Stomach smooth muscle (tissue), 2 donors: ENCODE measurements around the gene RITA1.
A peak's percentile ranks its signal among the peaks of the same experiment; 100 is the strongest.

Source experiments
- H3K27ac ChIP-seq: one replicate; pipeline ENCODE4 v1.7.0; 2013; ENCODE audit warnings: mild to moderate bottlenecking, low read length, inconsistent platforms
- H3K27me3 ChIP-seq, 2 donors: one replicate each; pipeline ENCODE4 v1.7.0; 2013; ENCODE audit warnings: low read length in 2 of 2; ENCODE audit not compliant: insufficient read depth in 2 of 2, control insufficient read depth in 1 of 2
- H3K36me3 ChIP-seq, 2 donors: one replicate each; pipeline ENCODE4 v1.7.0; 2013; ENCODE audit warnings: low read length in 2 of 2; ENCODE audit not compliant: control insufficient read depth in 2 of 2, insufficient read depth in 2 of 2
- H3K4me1 ChIP-seq: one replicate; pipeline ENCODE4 v1.7.0; 2013; ENCODE audit warnings: low read length; ENCODE audit not compliant: control insufficient read depth, insufficient read depth
- H3K4me3 ChIP-seq, 2 donors: one replicate each; pipeline ENCODE4 v1.7.0; 2013; ENCODE audit warnings: low read length in 2 of 2
- H3K9ac ChIP-seq, 2 donors: one replicate each; pipeline ENCODE4 v1.7.0; 2013; ENCODE audit warnings: low read length in 2 of 2, mild to moderate bottlenecking in 1 of 2
- H3K9me3 ChIP-seq, 2 donors: one replicate each; pipeline ENCODE4 v1.7.0; 2013; ENCODE audit warnings: low read length in 2 of 2; ENCODE audit not compliant: control insufficient read depth in 2 of 2
- donor health status: healthy.
- donor health status: Pancreatic carcinoma.

RITA1 gene

DNA sequence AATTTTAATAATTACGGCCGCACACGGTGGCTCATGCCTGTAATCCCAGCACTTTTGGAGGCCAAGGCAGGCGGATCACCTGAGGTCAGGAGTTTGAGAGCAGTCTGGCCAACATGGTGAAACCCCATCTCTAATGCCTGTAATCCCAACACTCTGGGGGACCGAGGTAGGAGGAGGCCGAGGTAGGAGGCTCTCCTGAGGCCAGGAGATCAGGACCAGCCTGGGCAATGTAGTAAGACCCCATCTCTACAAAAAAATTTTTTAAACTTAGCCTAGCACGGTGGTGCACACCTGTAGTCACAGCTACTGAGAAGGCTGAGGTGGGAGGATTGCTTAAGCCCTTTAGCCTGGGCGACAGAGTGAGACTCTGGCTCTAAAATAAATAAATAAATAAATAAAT is 41.6 kb upstream of the RITA1 start:
- Histone ChIP-seq H3K4me3 (no peak overlapping the region), H3K9me3 (no peaks in the 10 kb centered on the region), H3K9ac (no peak overlapping the region), H3K4me1 (no peaks in the 10 kb centered on the region), H3K36me3 (no peaks in the 10 kb centered on the region), H3K27ac (no peak overlapping the region), H3K27me3 (no peaks in the 10 kb centered on the region)

DNA sequence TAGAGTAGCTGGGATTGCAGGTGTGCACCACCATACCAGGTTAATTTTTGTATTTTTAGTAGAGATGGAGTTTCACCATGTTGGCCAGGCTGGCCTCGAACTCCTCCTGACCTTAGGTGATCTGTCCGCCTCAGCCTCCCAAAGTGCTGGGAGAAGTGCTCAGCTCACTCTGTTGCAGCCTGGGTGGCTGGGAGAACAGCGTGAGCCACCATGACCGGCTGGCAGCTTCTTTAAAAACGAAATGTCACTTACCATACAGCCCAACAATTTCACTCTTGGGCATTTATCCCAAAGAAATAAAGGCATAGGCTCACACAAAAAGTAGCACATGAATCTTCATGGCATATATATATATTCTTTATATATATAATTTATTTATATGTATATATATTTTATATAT is 40.7 kb upstream of the RITA1 start:
- Histone ChIP-seq H3K27ac (no peak overlapping the region), H3K9ac (no peak overlapping the region), H3K4me3 (no peak overlapping the region), H3K27me3 (no peaks in the 10 kb centered on the region), H3K9me3 (no peaks in the 10 kb centered on the region), H3K36me3 (no peaks in the 10 kb centered on the region), H3K4me1 (peaks cover 6% of the 10 kb centered on the region)

DNA sequence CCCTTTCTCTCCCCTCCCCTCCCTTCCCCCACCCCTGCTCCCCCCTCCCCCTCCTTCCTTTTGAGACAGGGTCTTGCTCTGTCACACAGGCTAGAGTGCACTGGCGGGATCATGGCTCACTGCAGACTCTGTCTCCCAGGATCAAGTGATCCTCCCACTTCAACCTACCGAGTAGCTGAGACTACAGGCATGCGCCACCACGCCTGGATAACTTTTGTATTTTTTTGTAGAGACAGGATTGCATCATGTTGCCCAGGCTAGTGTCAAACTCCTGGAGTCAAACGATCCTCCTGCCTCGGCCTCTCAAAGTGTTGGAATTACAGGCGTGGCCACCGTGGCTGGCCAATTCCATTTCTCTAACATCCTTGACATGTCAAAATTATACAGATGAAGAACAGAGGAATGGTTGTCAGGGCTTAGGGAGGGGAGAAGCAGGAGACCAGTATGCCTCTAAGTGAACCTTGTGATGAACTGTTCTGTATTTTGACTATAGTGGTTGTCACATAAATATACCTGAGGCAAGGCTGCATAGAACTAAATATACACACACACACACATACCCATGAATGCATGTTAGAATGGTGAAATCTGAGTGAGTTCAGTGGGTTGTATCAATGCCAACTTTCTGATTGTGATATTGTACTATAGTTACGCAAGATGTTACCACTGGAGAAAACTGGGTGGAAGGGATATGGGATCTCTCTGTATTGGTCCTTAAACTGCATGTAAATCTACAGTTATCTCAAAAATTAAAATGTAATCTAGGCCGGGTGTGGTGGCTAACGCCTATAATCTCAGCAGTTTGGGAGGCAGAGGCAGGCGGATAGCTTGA is 39.6 kb upstream of the RITA1 start:
- Histone ChIP-seq H3K4me3 (no peak overlapping the region), H3K9ac (no peak overlapping the region), H3K9me3 (no peaks in the 10 kb centered on the region), H3K27me3 (peaks cover 0 to 8% of the 10 kb centered on the region in 2 donors), H3K4me1 (peaks cover 8% of the 10 kb centered on the region), H3K36me3 (no peaks in the 10 kb centered on the region), H3K27ac (no peak overlapping the region)

DNA sequence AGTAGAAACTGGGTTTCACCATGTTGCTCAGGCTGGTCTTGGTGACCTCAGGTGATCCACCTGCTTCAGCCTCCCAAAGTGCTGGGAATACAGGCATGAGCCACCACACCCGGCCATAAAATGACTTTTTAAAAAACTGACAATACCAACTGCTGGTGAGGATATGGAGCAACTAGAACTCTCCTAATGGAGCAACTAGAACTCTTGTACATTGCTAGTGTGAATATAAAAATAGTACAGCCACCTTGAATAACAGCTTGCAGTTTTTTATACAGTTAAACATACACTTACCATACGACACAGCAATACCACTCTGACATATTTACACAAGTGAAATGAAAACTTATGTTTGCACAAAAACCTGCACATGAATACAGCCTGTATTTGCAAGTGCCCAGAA is 38.5 kb upstream of the RITA1 start:
- Histone ChIP-seq H3K4me1 (peaks cover 8% of the 10 kb centered on the region), H3K4me3 (no peak overlapping the region), H3K27ac (no peak overlapping the region), H3K27me3 (peaks cover 3 to 12% of the 10 kb centered on the region in 2 donors), H3K36me3 (no peaks in the 10 kb centered on the region), H3K9ac (no peak overlapping the region), H3K9me3 (no peaks in the 10 kb centered on the region)

DNA sequence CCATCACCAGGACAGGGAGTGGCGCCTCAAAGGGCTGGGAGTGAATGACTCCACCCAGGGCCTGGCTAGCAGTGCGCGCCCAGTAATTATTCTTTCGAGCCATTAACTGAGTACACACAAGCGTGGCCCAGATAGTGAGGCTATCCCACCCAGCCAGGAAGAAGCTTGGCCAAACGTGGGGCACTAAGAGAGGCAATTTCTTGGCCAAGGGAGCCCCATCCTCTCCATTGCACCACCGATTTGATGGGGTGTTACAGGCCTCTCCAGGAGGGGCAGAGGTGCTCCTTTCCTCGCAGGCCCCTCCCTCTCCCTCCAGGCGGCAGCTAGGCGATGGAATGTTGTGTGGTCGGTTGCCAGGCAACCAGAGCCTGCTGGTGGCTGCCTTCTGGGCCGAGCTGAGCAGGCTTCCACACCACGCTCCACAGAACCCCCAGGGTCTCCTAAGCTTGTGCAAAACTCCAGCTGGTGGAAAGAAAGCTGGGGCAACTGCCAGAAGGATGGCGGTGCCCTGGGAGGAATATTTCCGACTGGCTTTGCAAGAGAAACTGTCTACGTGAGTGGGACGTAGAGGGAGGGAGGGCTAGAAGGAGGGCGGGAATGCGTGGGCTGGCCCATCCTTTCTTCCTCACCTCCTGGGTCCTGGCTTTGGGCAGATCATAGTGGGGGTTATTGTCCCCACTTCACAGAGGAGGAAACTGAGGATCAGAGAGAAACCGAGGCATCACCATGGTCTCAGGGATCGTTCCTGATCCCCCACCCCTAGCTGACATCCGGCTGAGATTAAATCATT is 36.0 kb upstream of the RITA1 start, which contains the start of gene CFAP73:
TSS of gene CFAP73 (plus strand) at position 364 of the 790 bp plus-strand sequence. CDS start at position 498, 134 bp downstream.
- no peak within 1 kb of the TSS for H3K4me3 ChIP-seq
- peaks cover 23 to 28% of the 10 kb centered on the region in 2 donors for H3K27me3 ChIP-seq
- no peaks in the 10 kb centered on the region for H3K36me3 ChIP-seq
- no peak within 1 kb of the TSS for H3K27ac ChIP-seq
- no peak within 1 kb of the TSS for H3K9ac ChIP-seq
- H3K9me3 ChIP-seq, result no peaks in the 10 kb centered on the region
- H3K4me1 ChIP-seq, result peaks cover 22% of the 10 kb centered on the region

DNA sequence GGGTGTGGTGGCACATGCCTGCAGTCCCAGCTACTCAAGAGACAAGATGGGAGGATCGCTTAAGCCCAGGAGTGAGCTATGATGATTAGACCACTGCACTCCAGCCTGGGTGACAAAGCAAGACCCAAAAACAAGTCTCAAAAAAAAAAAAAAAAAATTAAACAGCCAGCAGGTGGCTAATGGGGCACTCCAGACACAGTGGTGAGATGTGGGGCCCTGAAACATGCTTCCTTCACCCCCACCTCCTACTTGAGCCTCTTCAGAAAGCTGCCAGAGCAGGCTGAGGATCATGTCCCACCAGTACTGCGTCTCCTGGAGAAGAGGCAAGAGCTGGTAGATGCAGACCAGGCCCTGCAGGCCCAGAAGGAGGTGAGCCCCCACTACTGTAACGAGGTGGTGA is 33.9 kb upstream of the RITA1 start:
- Histone ChIP-seq H3K27me3 (peaks cover 39 to 40% of the 10 kb centered on the region in 2 donors), H3K4me3 (no peak overlapping the region), H3K36me3 (no peaks in the 10 kb centered on the region), H3K4me1 (peaks cover 24% of the 10 kb centered on the region), H3K27ac (no peak overlapping the region), H3K9ac (no peak overlapping the region), H3K9me3 (no peaks in the 10 kb centered on the region)

DNA sequence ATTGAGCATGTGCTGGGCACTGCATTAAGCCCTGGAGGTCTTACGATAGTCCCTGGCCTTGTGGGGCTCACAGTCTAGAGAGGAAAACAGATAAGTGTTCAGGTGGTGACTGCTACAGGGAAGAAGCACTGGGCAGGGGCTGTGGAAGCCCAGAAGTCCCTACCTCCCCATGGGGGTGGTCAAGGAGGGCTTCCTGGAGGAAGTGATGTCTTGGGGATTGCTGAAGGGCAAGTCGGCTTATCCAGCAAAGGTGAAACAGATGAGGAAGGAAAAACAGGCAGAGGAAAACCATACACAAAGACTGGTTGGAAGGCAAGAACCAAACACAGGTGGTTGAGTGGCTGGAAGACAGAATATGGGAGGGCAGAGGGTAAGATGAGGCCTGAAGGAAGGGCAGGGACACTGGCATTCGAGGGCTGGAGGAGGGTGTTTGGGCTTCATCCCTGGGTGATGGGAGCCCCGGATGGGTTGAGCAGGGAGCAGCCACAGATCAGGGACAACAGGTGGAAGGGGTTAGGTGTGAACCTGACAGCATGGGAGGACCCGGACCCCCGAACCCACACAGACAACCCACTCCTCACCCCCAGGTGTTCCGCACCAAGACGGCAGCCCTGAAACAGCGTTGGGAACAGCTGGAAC is 33.2 kb upstream of the RITA1 start:
- H3K4me1 ChIP-seq, result peaks cover 24% of the 10 kb centered on the region
- peak overlapping the region in 1 of 2 donors; percentile 66 for H3K4me3 ChIP-seq
- peaks cover 39 to 40% of the 10 kb centered on the region in 2 donors for H3K27me3 ChIP-seq
- no peaks in the 10 kb centered on the region for H3K36me3 ChIP-seq
- no peak overlapping the region for H3K27ac ChIP-seq
- no peak overlapping the region for H3K9ac ChIP-seq
- H3K9me3 ChIP-seq, result no peaks in the 10 kb centered on the region

DNA sequence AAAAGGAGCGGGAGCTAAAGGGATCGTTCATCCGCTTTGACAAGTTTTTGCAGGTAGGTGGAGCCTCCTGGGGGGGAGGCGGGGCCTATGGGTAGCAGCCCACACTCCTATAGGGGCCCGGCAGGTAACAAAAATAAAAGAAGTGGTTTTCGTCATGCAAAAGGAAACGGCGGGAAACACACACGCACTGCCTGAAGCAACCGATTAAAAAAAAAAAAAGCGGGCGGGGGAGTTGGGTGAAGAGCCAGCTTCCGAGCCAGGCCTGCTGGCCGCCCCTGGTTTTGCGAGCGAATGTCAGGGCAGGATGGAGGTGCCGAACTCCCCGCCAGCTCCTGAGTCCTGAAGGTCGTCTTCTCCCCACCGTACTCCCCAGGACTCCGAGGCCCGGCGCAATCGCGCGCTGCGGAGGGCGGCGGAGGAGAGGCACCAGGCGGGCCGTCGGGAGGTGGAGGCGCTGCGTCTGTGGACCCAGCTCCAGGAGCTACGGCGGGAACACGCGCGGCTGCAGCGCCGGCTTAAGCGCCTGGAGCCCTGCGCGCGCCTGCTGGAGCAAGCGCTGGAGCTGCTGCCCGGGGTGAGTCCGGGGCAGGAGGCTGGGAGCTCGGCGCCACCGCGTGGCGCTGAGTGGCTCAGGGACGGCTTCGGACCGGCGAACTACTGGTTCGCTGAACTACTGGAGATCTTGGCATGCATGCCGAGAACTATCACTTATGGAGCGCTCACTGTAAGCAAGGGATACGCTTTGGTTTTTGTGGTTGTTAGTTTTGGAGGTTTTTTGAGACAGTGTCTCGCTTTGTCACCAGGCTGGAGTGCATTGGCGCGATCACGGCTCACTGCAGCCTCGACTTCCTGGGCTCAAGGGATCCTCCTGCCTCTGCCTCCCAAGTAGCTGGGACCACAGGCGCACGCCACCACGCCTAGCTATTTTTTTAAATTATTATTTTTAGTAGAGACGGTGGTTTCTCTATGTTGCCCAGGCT is 32.4 kb upstream of the RITA1 start:
- H3K9ac ChIP-seq, result no peak overlapping the region
- no peak overlapping the region for H3K27ac ChIP-seq
- peaks cover 39 to 40% of the 10 kb centered on the region in 2 donors for H3K27me3 ChIP-seq
- peaks cover 24% of the 10 kb centered on the region for H3K4me1 ChIP-seq
- H3K4me3 ChIP-seq, result peak overlapping the region in 1 of 2 donors; percentile 66
- H3K9me3 ChIP-seq, result no peaks in the 10 kb centered on the region
- peaks cover under 1 to 6% of the 10 kb centered on the region in 2 donors for H3K36me3 ChIP-seq

DNA sequence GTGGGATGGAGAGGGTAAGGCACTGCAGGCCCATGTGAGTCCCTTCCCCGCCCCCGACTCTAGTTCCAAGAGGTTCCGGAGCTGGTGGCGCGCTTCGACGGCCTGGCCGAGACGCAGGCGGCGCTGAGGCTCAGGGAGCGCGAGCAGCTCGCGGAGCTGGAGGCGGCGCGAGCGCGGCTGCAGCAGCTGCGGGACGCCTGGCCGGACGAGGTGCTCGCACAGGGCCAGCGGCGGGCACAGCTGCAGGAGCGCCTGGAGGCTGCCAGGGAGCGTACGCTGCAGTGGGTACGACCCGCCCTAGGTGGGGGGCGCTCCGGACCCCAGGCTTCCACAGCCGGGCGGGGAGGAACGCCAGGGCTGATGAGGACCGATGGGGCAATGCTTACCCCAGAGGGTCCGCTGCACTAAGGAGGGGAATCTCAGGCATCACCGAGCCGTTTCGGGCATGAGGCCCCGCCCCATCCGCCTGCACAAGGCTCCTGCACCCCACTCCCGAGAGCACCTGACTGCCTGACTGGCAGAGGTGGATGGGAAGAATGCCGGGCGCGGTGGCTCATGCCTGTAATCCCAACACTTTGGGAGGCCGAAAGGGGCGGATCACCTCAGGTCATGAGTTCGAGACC is 31.1 kb upstream of the RITA1 start:
- Histone ChIP-seq H3K9ac (no peak overlapping the region), H3K27ac (no peak overlapping the region), H3K4me3 (peak overlapping the region; percentile 22 to 35), H3K27me3 (peaks cover 39 to 40% of the 10 kb centered on the region in 2 donors), H3K4me1 (peaks cover 22% of the 10 kb centered on the region), H3K9me3 (no peaks in the 10 kb centered on the region), H3K36me3 (peaks cover 10 to 14% of the 10 kb centered on the region in 2 donors)
